Testis (tissue), 2 donors: ENCODE data around the gene PEX6.

Experiments used
- POLR2A ChIP-seq: fragments of 450-650 bp; IDR thresholded peaks from one replicate; pipeline ENCODE4 v1.6.1; 2017; ENCODE audit warnings: antibody characterized with exemption, mild to moderate bottlenecking, moderate library complexity
- TF ChIP-seq, protein P1 (sequence below), 3 experiments: fragments of 450-650 bp in 2 of 3; fragments of 200-600 bp in 1 of 3; sonication (generic) in 1 of 3; IDR thresholded peaks; one replicate each; pipeline ENCODE4 v1.5.1; 2016 to 2019; ENCODE audit warnings: antibody characterized with exemption in 3 of 3, mild to moderate bottlenecking in 2 of 3, moderate library complexity in 1 of 3

GRCh38 chr6:43001843-43002242 lies 22.9 kb upstream of the PEX6 start:
- no peak for TF ChIP-seq POLR2A
- TF ChIP-seq, protein P1, sequence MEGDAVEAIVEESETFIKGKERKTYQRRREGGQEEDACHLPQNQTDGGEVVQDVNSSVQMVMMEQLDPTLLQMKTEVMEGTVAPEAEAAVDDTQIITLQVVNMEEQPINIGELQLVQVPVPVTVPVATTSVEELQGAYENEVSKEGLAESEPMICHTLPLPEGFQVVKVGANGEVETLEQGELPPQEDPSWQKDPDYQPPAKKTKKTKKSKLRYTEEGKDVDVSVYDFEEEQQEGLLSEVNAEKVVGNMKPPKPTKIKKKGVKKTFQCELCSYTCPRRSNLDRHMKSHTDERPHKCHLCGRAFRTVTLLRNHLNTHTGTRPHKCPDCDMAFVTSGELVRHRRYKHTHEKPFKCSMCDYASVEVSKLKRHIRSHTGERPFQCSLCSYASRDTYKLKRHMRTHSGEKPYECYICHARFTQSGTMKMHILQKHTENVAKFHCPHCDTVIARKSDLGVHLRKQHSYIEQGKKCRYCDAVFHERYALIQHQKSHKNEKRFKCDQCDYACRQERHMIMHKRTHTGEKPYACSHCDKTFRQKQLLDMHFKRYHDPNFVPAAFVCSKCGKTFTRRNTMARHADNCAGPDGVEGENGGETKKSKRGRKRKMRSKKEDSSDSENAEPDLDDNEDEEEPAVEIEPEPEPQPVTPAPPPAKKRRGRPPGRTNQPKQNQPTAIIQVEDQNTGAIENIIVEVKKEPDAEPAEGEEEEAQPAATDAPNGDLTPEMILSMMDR (IDR thresholded peaks at IDR 0.05), result no peak
